ENCODE results near the gene MAPK14. TPM values are rescaled to one million over a fixed set of nuclear protein-coding genes. Genes with fewer than 3 reads are reported as not detected.

MAPK14 gene
- total RNA-seq, 1 experiment from 2014 or later, result 56.8 TPM

DNA sequence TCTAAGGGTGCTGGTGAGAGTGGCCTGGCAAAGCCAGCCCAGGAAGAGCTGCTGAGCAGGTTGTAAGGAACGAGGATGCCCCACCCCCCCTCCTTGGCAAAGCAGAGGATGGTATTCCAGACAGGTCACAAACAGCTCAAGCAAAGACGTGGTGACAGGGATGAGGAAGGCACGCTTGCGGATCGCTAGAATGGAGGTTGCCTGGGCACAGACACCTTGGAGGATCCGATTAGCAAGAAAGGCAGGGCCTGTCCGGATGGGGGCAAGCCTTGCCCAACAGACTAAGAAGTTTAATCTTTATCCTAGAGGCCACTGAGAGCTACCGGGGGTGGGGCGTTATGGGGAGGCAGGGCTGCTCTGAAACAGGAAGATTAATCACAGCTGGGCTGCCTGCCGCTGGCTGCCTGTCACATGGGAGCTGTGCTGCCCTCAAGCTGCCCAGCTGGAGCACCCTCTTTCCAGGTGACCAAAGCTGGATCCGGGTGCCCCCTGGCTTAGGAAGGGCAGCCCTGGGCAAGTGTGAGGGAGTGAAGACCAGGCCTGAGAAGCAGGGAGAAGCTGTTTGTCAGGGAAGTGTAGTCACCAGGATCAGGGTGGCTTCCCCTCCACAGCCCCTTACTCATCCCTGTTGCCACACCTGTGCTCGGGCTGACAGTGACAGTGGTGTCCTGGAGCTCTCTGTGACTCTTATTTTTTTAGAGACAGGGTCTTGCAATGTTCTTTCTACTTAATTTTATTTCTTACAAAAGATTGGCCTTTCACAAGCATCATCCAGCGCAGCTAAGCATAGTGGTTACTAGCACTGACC lies 93.6 kb downstream of the MAPK14 start:
- H3K4me2 ChIP-seq (ENCODE audit: low read length), result peak overlapping the region; percentile 80
- ChIA-PET POLR2A (ENCODE audit: unreplicated experiment) (interaction anchor here (0.5 kb wide), 3 partner anchors 93 to 477 kb away, joined by 3 to 11 read pairs (median 5); no protein-coding TSS in a partner anchor), CTCF (interaction anchor here (0.6 kb wide), 1 partner anchor 152 kb away, joined by 3 read pairs; no protein-coding TSS in a partner anchor)
- DNase-seq (peak; percentile 71), ATAC-seq (peak; percentile 80)
- peaks cover 5% of the 10 kb centered on the region for H3F3A ChIP-seq (ENCODE audit: low read length, unreplicated experiment)
- H3K9me3 ChIP-seq (ENCODE audit: low read length), result no peaks in the 10 kb centered on the region
- H3K36me3 ChIP-seq (ENCODE audit: low read depth, low read length), result no peaks in the 10 kb centered on the region
- H3K27ac ChIP-seq (ENCODE audit: low read length), result peak overlapping the region; percentile 57
- H3K4me1 ChIP-seq (ENCODE audit: insufficient read depth, low read length), result peaks cover 23% of the 10 kb centered on the region
- BruUV-seq (replicated peaks), result no TSS peak
- H3K27me3 ChIP-seq (ENCODE audit: low read length), result no peaks in the 10 kb centered on the region
- peak overlapping the region; percentile 39 for H3K4me3 ChIP-seq (ENCODE audit: low read length)
- H3K79me2 ChIP-seq (ENCODE audit: low read length), result no peaks in the 10 kb centered on the region
- H4K20me1 ChIP-seq (ENCODE audit: low read length), result no peaks in the 10 kb centered on the region
- H3K9me2 ChIP-seq (replicated peaks; ENCODE audit: low read length), result no peaks in the 10 kb centered on the region
- TF ChIP-seq EZH2phosphoT487 (IDR thresholded peaks at IDR 0.05; ENCODE audit: borderline replicate concordance, low read length) (no peak), EZH2 (IDR thresholded peaks at IDR 0.05; ENCODE audit: low read length, unreplicated experiment) (no peak)
- TF ChIP-seq, protein P1, sequence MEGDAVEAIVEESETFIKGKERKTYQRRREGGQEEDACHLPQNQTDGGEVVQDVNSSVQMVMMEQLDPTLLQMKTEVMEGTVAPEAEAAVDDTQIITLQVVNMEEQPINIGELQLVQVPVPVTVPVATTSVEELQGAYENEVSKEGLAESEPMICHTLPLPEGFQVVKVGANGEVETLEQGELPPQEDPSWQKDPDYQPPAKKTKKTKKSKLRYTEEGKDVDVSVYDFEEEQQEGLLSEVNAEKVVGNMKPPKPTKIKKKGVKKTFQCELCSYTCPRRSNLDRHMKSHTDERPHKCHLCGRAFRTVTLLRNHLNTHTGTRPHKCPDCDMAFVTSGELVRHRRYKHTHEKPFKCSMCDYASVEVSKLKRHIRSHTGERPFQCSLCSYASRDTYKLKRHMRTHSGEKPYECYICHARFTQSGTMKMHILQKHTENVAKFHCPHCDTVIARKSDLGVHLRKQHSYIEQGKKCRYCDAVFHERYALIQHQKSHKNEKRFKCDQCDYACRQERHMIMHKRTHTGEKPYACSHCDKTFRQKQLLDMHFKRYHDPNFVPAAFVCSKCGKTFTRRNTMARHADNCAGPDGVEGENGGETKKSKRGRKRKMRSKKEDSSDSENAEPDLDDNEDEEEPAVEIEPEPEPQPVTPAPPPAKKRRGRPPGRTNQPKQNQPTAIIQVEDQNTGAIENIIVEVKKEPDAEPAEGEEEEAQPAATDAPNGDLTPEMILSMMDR (conservative IDR thresholded peaks at IDR 0.05; ENCODE audit: low read depth, low read length), result no peak
- H3K9ac ChIP-seq (ENCODE audit: low read length), result peak overlapping the region; percentile 6; the same call in 1 of the 2 replicates
- intact Hi-C loops (cut with micrococcal nuclease), result no loop called here
- H2AFZ ChIP-seq (ENCODE audit: low read length), result peak overlapping the region; percentile 48

DNA sequence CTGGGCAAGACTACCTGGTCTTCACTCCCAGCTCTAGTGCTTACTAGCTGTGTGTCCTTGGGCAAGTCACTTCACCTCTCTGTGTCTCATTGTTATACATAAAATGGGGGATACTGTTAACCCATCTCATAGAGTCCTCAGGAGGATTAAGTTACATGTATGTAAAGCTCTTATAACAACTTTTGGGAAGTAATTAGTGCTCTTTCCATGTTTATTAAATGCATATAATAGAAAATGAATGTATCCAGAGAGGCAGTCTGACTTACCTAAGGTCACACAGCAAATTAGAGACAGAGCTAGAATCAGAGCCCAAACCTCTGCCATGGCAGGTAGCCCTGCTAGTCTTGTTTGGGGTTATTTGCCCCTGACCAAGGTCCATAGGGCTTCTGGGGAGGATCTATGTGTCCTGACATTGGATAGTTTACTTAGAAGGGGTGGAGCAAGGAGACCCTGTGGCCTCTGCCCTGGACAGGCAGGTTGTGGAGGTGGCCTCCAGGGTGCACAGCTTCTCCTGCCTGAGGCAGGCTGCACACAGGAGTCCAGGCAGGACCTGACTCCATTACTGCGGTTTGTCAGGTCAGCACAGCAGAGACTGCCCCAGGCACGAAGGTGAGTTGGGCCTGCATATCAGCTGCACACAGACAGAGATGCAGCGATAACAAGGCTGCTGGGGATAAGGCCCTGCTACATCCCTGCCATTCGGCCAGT lies 94.3 kb downstream of the MAPK14 start:
- Histone ChIP-seq H4K20me1 (ENCODE audit: low read length) (no peaks in the 10 kb centered on the region), H2AFZ (ENCODE audit: low read length) (no peak overlapping the region), H3K27me3 (ENCODE audit: low read length) (no peaks in the 10 kb centered on the region), H3K9ac (ENCODE audit: low read length) (no peak overlapping the region), H3K4me1 (ENCODE audit: insufficient read depth, low read length) (peaks cover 25% of the 10 kb centered on the region), H3K79me2 (ENCODE audit: low read length) (no peaks in the 10 kb centered on the region), H3K27ac (ENCODE audit: low read length) (no peak overlapping the region), H3K4me3 (ENCODE audit: low read length) (no peak overlapping the region), H3F3A (ENCODE audit: low read length, unreplicated experiment) (peaks cover 5% of the 10 kb centered on the region), H3K9me3 (ENCODE audit: low read length) (no peaks in the 10 kb centered on the region), H3K4me2 (ENCODE audit: low read length) (peak overlapping the region; percentile 80; the same call in 1 of the 2 replicates), H3K36me3 (ENCODE audit: low read depth, low read length) (no peaks in the 10 kb centered on the region), H3K9me2 (replicated peaks; ENCODE audit: low read length) (no peaks in the 10 kb centered on the region)
- TF ChIP-seq, protein P1 (conservative IDR thresholded peaks at IDR 0.05; ENCODE audit: low read depth, low read length), result no peak
- TF ChIP-seq EZH2 (IDR thresholded peaks at IDR 0.05; ENCODE audit: low read length, unreplicated experiment) (no peak), EZH2phosphoT487 (IDR thresholded peaks at IDR 0.05; ENCODE audit: borderline replicate concordance, low read length) (no peak)
- DNase-seq, result no peak
- ATAC-seq, result no peak
- ChIA-PET CTCF (no interaction called here), POLR2A (ENCODE audit: unreplicated experiment) (interaction anchor here (0.5 kb wide), 2 partner anchors 94 to 158 kb away, joined by 5 to 11 read pairs; no protein-coding TSS in a partner anchor)
- intact Hi-C loops (cut with micrococcal nuclease), result no loop called here
- BruUV-seq (replicated peaks), result no TSS peak

All from PC-3 (cell line).